H1 (cell line): ENCODE measurements around the gene SPOCK1. TPM values are rescaled to one million over a fixed set of nuclear protein-coding genes. Genes with fewer than 3 reads are reported as not detected.

Experiments
- KDM1A ChIP-seq: fragments of 200-600, 300-600 bp; sonication (generic); IDR thresholded peaks from 2 replicates; pipeline ENCODE4 v1.7.1; 2016; ENCODE audit warnings: mild to moderate bottlenecking, low read length, borderline replicate concordance
- polyA plus RNA-seq, 7 experiments: library from polyadenylated mRNA; depleted of rRNA in 3 of 7; stranded (reverse) in 5 of 7; unstranded in 2 of 7; fragments of >200 nt in 5 of 7; fragments of 200-250 nt in 2 of 7; gene quantifications; 1 replicate in 5 of 7; 2 replicates in 1 of 7; 4 replicates in 1 of 7; pipeline versions ENCODE4 v1.2.1 to v1.2.3, GENCODE V29; 2011 to 2013; ENCODE audit warnings: missing spikeins in 2 of 7, mixed read lengths in 2 of 7
- total RNA-seq: library from RNA; stranded (reverse); fragmentation: NEBNext Ultra II Directional; extraction: Animal tissue kit (Norgen Biotek cat#: 25700); gene quantifications from 2 replicates; pipeline ENCODE4 v1.2.1, GENCODE V29; 2021

Gene SPOCK1
- total and polyA plus RNA-seq, 2 of the 8 experiments (the other 6 are each of a cell fraction or from before 2014, with no cell fraction given) = 6.9 to 18.1 TPM

GRCh38 chr5:137454671-137455070, 44.5 kb downstream of the SPOCK1 start (continued):
- TF ChIP-seq KDM1A = no peak
